Activated T-cell treated with anti-CD3 and anti-CD28 coated beads, Interleukin-2, amount 50 U/mL, for 72 hours (primary cell): ENCODE data around the gene PTP4A2. TPM values are rescaled to one million over a fixed set of nuclear protein-coding genes. Genes with fewer than 3 reads are reported as not detected.

Experiments
- ATAC-seq, 2 donors: fragments of 150-1000 bp; cut with Tn5 transposase; replicated peaks in 1 of 2; 2 replicates each; pipeline ENCODE4 v1.10.0; 2021; ENCODE audit warnings: moderate library complexity in 2 of 2, mild to moderate bottlenecking in 1 of 2
- DNase-seq, 2 donors: peaks; one replicate each; pipeline ENCODE4 v3.0.0; 2021 to 2022; ENCODE audit warnings: mixed read lengths in 1 of 2
- H3K27ac Mint-ChIP-seq: one replicate; pipeline ENCODE4 v1.8.0; 2022; ENCODE audit warnings: mild to moderate bottlenecking, moderate library complexity, mixed read lengths
- H3K27me3 Mint-ChIP-seq: one replicate; pipeline ENCODE4 v1.8.0; 2022; ENCODE audit warnings: low read depth, mixed read lengths
- H3K36me3 Mint-ChIP-seq, 2 donors: one replicate each; pipeline ENCODE4 v1.8.0; 2022; ENCODE audit warnings: mixed read lengths in 2 of 2, mild to moderate bottlenecking in 1 of 2; ENCODE audit not compliant: insufficient read depth in 2 of 2
- H3K4me1 Mint-ChIP-seq: one replicate; pipeline ENCODE4 v1.8.0; 2022; ENCODE audit warnings: low read depth, mixed read lengths
- H3K4me3 Mint-ChIP-seq, 2 donors: one replicate each; pipeline ENCODE4 v1.8.0; 2022; ENCODE audit warnings: mild to moderate bottlenecking in 2 of 2, mixed read lengths in 2 of 2, moderate library complexity in 2 of 2
- H3K9me3 Mint-ChIP-seq, 2 donors: one replicate each; pipeline ENCODE4 v1.8.0; 2022; ENCODE audit warnings: mixed read lengths in 2 of 2
- total RNA-seq, 2 donors: library from RNA; stranded (reverse); gene quantifications; one replicate each; pipeline ENCODE4 v1.2.3, GENCODE V29; 2022

Gene PTP4A2
- total RNA-seq, result 100 to 1,000 TPM; 437 to 541 TPM

DNA sequence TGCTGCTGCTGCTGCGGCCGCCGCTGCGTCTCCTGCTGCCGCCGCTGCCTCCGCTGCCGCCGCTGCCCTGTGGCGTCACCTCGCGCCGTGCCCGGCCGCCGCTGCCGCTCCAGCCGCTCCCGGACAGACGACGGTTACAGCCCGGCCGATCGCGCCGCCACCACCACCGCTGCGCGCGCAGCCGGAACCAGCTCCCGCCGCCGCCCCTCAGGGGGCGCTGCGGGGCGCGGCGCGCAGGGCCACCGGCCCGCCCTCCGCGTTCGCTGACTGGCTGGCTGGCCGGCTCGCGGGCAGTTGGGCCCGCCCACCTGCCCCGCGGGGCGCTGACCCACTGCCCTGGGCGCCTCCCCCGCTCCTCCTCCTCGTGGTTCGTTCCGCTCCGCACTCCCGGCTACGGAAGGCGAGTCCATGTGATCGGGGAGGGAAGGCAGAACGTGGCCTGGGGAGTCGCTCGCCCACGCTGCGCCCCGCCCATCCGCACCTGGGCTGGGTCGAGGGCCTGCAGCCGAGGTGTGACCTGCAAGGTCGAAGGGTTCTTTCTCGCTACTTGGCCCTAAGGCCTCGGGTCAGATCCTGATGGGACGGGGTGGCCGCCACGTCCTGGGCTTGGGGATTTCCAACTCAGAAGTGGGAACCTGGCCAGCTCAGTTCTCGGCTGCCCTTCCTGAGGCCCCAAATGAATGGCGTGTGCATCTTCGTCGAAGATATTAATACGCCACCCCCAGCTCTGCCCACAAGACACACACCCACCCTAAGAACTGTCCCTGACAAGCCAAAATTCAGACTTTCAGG is at the start of gene PTP4A2:
Gene PTP4A2 (minus strand): TSS at position 185 of the 792 bp plus-strand sequence. CDS start 19,303 bp downstream, outside the sequence.
- DNase-seq, result peak; percentile 91 to 93
- no peaks in the 10 kb centered on the region for H3K27me3 Mint-ChIP-seq
- peak; percentile 67 to 69 for ATAC-seq
- H3K36me3 Mint-ChIP-seq, result peaks cover 12 to 19% of the 10 kb centered on the region in 2 donors
- peak within 1 kb of the TSS; percentile 88 to 96 for H3K4me3 Mint-ChIP-seq
- H3K4me1 Mint-ChIP-seq, result peaks cover 81% of the 10 kb centered on the region
- H3K9me3 Mint-ChIP-seq, result no peaks in the 10 kb centered on the region
- H3K27ac Mint-ChIP-seq, result peak within 1 kb of the TSS; percentile 94

DNA sequence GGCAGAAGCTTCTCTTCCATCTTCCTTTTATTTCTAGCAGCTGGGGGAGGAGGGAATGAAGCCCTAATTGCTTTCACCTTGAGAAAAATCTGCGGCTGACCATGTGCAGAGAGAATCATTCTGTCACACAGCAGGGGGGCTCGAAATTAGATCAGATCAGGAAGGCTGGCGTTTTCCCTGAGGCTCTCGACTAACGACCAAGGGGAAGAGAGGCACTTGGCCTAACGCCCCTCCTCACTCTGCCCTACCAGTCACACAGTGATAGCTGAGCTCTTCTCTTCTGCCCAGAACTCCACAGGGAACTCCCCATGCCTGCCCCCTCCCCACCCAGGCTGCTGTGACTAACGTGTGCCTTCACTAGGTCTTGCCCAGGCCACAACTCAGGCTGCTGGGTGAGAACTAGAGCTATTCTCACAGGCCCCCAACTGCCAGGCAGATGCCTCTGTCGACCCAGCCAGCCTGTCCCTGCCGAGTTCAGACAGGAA is 49.0 kb upstream of the PTP4A2 start:
- H3K4me1 Mint-ChIP-seq, result peaks cover 55% of the 10 kb centered on the region
- DNase-seq (no peak), ATAC-seq (no peak)
- H3K4me3 Mint-ChIP-seq, result no peak overlapping the region
- no peaks in the 10 kb centered on the region for H3K27me3 Mint-ChIP-seq
- H3K9me3 Mint-ChIP-seq, result peaks cover 0 to 2% of the 10 kb centered on the region in 2 donors
- peak overlapping the region; percentile 48 for H3K27ac Mint-ChIP-seq
- H3K36me3 Mint-ChIP-seq, result no peaks in the 10 kb centered on the region

DNA sequence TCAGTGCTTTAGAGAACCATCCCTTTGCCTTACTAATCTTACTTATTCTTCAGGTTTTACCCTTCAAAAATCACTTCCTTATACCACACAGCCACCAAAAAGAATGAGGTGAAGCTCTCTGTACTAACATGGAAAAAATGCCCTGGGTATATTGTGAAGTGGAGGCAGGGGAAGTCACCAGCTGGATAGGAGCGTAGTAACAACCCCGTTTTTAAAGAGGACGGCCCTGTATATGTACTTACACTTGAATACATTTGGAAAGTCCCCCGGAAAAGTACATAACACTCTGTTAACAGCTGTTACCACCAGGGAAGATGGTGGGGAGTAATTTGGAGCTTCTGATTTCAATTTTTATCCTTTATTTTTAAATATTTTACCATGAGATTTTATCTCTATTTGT is 47.3 kb upstream of the PTP4A2 start:
- H3K27me3 Mint-ChIP-seq, result no peaks in the 10 kb centered on the region

DNA sequence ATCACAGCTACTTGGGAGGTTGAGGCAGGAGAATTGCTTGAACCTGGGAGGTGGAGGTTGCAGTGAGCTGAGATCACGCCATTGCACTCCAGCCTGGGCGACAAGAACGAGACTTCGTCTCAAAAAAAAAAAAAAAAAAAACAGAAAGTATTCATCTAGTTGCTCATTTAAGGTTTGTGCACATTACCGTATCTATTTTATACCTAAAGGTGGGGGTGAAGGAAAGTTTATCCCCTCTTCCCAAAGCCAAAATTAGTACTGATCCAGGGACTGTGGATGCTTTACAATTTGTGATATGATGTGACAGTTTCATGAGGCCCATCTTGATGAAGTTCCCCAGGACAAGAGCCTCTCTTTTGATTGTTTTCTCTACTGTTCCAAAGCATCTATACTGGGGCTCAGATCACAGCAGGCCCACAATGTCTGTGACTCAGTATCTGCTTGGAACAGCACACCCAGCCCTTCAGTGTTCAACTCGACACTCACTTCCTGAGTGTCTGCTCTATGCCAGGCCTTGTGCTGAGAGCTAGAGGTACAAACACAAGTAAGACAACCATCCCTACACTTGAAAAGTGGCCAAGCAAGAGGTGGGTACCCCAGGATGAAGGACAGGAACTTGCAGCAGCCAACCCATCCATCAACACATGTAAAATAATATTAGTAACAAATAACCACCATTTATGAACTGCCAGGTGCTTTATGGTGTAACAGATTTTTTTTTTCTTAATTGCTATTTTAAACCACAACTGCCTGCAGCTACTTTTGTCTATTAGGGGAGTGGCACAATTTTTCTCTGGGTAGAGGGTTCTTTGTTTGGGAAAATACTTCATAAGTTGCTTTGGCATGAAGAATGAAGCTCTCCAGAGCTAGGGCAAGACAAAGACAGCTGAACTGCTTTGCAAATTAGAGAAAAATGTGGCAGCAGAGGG is 46.5 kb upstream of the PTP4A2 start:
- DNase-seq, result peak; percentile 52 to 58
- peaks cover 0 to 2% of the 10 kb centered on the region in 2 donors for H3K9me3 Mint-ChIP-seq
- peak overlapping the region; percentile 96 for H3K27ac Mint-ChIP-seq
- H3K36me3 Mint-ChIP-seq, result no peaks in the 10 kb centered on the region
- H3K4me1 Mint-ChIP-seq, result peaks cover 54% of the 10 kb centered on the region
- no peaks in the 10 kb centered on the region for H3K27me3 Mint-ChIP-seq
- H3K4me3 Mint-ChIP-seq, result peak overlapping the region; percentile 72 to 75
- ATAC-seq, result peak; percentile 92 to 93

More for the DNA sequence above, 47.3 kb upstream of the PTP4A2 start:
- Mint-ChIP-seq H3K36me3 (no peaks in the 10 kb centered on the region), H3K4me3 (peak overlapping the region; percentile 72 to 75), H3K27ac (peak overlapping the region; percentile 96), H3K4me1 (peaks cover 61% of the 10 kb centered on the region), H3K9me3 (peaks cover 0 to 2% of the 10 kb centered on the region in 2 donors)
- ATAC-seq (peak; percentile 67 to 69), DNase-seq (peak in 1 of 2 donors; percentile 27)

DNA sequence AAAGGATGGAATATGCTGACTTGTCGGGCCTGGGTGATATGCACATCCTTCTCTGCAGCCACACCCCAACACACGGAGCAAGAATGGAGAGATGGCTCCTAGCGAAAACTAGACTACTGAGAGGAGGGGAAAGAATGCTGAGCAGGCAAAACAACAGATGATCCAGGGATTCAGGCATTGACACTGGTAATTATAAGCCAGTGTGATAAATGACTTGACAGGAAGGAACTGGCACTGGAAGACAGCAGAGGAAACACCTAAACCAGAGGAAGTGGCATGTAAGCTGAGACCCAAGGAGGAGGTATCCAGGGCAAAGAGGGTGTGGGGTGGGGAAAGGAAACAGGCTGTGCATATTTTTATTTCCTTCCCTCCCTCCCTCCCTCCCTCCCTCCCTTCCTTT is 43.8 kb upstream of the PTP4A2 start:
- Mint-ChIP-seq H3K4me3 (peak overlapping the region; percentile 45 to 75), H3K27me3 (no peaks in the 10 kb centered on the region), H3K9me3 (peaks cover 0 to 2% of the 10 kb centered on the region in 2 donors), H3K27ac (peak overlapping the region; percentile 40), H3K4me1 (peaks cover 47% of the 10 kb centered on the region), H3K36me3 (no peaks in the 10 kb centered on the region)
- peak in 1 of 2 donors; percentile 19 for DNase-seq
- peak in 1 of 2 donors; percentile 44 for ATAC-seq

DNA sequence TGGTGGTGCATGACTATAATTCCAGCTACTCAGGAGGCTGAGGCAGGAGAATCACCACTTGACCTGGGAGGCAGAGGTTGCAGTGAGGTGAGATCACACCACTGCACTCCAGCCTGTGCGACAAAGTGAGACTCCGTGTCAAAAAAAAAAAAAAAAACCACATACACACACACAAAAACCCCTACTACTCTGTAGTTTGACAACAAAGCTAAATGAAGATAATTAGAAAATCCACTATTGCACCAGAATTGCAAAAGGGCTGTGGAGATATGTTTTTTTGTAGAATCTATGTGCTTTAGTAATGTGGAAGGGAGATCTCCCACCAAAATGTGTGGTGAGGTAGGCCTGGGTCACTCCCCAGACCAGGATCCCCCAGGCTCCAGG is 43.3 kb upstream of the PTP4A2 start:
- Mint-ChIP-seq H3K4me3 (peak overlapping the region; percentile 45 to 75), H3K4me1 (peaks cover 42% of the 10 kb centered on the region), H3K27ac (peak overlapping the region; percentile 75), H3K9me3 (peaks cover 0 to 2% of the 10 kb centered on the region in 2 donors), H3K27me3 (no peaks in the 10 kb centered on the region), H3K36me3 (no peaks in the 10 kb centered on the region)
- DNase-seq, result no peak
- ATAC-seq, result peak; percentile 8 to 23

DNA sequence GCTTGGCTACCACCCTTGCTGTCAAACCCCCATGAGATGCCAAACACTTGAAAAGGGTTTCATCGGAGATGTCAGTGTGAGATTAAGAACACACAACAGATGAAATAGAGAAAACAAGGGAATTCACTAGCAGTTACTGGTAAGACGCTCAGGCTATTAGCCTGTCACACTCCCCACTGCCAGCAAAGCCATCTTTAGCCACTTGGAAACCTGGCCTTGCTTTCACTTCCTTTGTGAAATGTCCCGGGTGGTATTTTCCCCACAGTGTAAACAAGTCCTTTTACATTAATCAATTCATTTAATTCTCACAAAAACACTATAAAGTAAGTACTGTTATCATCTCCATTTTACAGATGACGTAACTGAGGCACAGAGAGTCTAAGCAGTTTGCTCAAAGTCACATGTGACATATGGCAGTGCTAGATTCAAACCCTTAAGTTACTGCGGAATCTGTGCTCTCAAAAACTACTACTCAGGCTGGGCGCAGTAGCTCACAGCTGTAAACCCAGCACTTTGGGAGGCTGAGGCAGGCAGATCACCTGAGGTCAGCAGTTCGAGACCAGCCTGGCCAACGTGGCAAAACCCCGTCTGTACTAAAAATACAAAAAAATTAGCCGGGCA is 42.8 kb upstream of the PTP4A2 start:
- ATAC-seq, result no peak
- Mint-ChIP-seq H3K4me1 (peaks cover 42% of the 10 kb centered on the region), H3K9me3 (peaks cover 0 to 2% of the 10 kb centered on the region in 2 donors), H3K4me3 (peak overlapping the region; percentile 45 to 75), H3K36me3 (no peaks in the 10 kb centered on the region), H3K27ac (peak overlapping the region; percentile 75), H3K27me3 (no peaks in the 10 kb centered on the region)
- DNase-seq, result no peak

DNA sequence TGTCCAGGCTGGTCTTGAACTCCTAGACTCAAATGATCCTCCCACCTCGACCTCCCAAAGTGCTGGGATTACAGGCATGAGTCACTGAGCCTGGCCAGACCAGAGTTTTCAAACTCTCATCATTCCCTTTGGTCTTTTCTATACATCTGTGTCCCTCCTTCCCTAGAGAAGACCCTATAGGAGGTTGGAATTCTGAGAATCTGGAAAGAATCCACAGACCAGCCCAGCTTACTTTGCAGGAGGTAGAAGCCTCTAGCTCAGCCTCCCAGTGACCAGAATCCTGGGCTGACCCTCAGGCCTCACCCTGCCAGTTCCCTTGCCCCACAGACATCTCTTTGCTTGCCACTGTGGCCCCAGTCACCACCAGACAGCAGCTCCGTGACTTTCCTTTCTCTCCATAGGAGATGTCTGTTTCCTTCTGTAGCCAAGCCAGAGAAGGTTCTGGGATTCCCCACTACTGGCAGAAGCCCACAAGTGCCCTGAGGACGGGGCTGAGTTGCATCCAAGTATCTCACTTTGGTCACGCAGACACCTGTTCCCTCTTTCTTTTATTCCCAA is 40.8 kb upstream of the PTP4A2 start:
- ATAC-seq (no peak), DNase-seq (no peak)
- no peaks in the 10 kb centered on the region for H3K27me3 Mint-ChIP-seq
- H3K36me3 Mint-ChIP-seq, result no peaks in the 10 kb centered on the region
- H3K4me3 Mint-ChIP-seq, result no peak overlapping the region
- peaks cover 0 to 2% of the 10 kb centered on the region in 2 donors for H3K9me3 Mint-ChIP-seq
- H3K4me1 Mint-ChIP-seq, result peaks cover 27% of the 10 kb centered on the region
- H3K27ac Mint-ChIP-seq, result no peak overlapping the region

DNA sequence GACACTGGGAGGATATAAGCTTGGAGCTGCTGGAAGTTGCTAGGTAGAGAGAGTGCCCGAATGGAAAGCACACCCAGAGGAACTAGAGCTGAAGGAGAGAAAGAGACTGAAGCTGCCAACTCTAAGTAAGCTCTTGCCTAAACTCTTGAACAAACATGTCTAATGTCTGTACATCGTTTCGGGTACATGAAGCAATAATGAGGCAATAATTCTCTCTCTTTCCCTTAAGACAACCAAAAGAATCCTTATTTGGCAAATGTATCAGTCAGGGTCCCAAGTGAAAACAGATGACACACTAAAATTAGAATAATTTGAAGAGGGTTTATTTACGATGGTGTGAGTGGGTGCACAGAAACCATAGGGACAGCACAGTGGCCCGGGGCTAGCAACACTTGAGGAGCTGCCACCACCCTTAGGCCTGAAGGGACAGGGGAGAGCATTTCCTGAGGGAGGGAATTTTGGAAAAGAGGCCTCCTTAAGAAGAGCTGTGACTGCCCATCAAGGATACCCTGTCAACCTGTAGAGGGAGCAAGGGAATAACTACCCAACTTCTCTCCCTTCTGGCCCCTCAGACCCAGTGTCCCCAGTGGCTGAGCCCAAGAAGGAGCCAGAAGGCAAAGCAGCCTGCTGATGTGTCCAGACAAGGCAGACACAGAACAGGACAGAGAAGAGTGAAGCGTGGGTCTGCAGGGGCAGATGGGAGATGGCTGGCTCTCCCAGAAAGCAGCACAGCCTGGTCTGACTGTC is 39.4 kb upstream of the PTP4A2 start:
- Mint-ChIP-seq H3K27ac (no peak overlapping the region), H3K9me3 (no peaks in the 10 kb centered on the region), H3K4me3 (no peak overlapping the region), H3K36me3 (no peaks in the 10 kb centered on the region), H3K4me1 (peaks cover 21% of the 10 kb centered on the region), H3K27me3 (no peaks in the 10 kb centered on the region)
- no peak for DNase-seq
- peak in 1 of 2 donors; percentile 36 for ATAC-seq

DNA sequence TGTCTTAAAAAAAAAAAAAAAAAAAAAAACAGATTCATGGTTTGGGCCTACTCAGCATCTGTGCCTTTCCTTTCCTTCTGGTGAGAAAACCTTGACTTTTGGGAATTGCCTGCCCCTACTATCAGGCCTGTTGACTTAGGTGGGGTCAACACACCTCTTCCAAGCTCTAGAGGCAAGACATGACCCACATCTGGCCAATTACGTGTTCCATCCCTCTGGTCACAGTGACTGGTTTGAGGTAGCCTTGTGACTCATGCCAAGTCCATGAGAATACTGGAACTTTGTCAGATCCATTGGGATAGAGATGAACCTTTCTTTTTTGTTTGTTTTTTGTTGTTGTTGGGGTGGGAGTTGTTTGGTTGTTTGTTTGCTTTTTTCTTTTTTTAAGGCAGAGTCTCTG is 38.2 kb upstream of the PTP4A2 start:
- DNase-seq (no peak), ATAC-seq (no peak)
- H3K4me1 Mint-ChIP-seq, result peaks cover 10% of the 10 kb centered on the region
- H3K36me3 Mint-ChIP-seq, result no peaks in the 10 kb centered on the region
- H3K27me3 Mint-ChIP-seq, result no peaks in the 10 kb centered on the region
- no peaks in the 10 kb centered on the region for H3K9me3 Mint-ChIP-seq
- no peak overlapping the region for H3K4me3 Mint-ChIP-seq
- H3K27ac Mint-ChIP-seq, result no peak overlapping the region

DNA sequence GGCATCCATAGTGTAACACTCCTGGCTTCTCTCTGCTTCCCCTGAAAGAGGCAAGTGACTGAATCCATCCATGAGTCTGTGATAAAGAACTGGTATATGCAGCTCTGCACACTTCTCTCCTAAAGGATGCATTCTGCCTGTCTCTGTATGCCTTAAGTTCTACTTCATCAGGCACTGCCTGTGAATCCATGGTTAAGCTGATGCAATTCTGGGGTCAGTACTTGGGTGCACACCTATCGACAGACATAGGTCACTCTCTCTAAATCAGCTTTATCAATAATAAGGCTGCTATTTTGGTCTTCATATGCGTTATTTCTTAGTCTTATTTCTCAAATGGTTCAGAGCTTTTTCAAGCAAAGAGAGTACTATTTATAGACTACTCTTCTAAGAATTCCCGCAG is 32.7 kb upstream of the PTP4A2 start:
- H3K4me3 Mint-ChIP-seq, result no peak overlapping the region
- ATAC-seq, result no peak
- no peaks in the 10 kb centered on the region for H3K27me3 Mint-ChIP-seq
- no peaks in the 10 kb centered on the region for H3K36me3 Mint-ChIP-seq
- no peak overlapping the region for H3K27ac Mint-ChIP-seq
- H3K4me1 Mint-ChIP-seq, result no peaks in the 10 kb centered on the region
- no peaks in the 10 kb centered on the region for H3K9me3 Mint-ChIP-seq
- DNase-seq, result no peak

DNA sequence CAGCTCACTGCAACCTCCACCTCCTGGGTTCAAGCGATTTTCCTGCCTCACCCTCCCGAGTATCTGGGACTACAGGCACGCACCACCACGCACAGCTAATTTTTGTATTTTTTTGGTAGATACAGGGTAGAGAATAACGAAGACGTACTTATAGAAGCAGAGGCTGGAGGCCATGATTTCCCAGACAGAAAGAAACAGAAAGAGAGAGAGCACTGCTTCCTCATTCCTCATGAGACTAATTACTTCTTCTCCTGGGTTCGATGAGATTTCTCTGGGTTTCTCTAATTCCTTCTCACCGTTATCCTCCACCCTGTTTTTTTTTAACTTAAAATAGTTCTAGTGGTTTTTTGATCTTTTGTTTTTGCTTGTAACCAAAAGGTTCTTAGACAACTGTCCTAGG is 23.4 kb upstream of the PTP4A2 start:
- ATAC-seq (no peak), DNase-seq (no peak)
- Mint-ChIP-seq H3K27me3 (no peaks in the 10 kb centered on the region), H3K27ac (peak overlapping the region; percentile 70), H3K4me1 (peaks cover 80% of the 10 kb centered on the region), H3K4me3 (peak overlapping the region; percentile 23 to 56), H3K36me3 (no peaks in the 10 kb centered on the region), H3K9me3 (no peaks in the 10 kb centered on the region)
